ENCODE data around the gene AOAH.

GRCh38 chr7:36507475-36508440 is 216.5 kb downstream of the AOAH start:
- TF ChIP-seq CTCF (IDR thresholded peaks at IDR 0.05) (no peak), POLR2A (IDR thresholded peaks at IDR 0.05) (no peak), EP300 (IDR thresholded peaks at IDR 0.05) (no peak), POLR2AphosphoS5 (IDR thresholded peaks at IDR 0.05) (no peak)
